WTC11 (cell line): ENCODE results near the gene MAP3K5. TPM values are rescaled to one million over a fixed set of nuclear protein-coding genes. Genes with fewer than 3 reads are reported as not detected.

Experiments
- ATAC-seq: fragments of 200-7000 bp; cut with Tn5 transposase; 2 replicates; pipeline ENCODE4 v1.10.0; 2021; ENCODE audit warnings: mild to moderate bottlenecking, moderate library complexity
- CTCF ChIA-PET: fragments of 300-600 bp; sonication (Branson Sonifier 250); formaldehyde crosslinking; loops from one replicate; lab custom pipeline; 2021; ENCODE audit warnings: antibody characterized with exemption; lab: Charles Lee
- POLR2A ChIA-PET: fragments of 350-600 bp; sonication (Branson Sonifier 250); formaldehyde crosslinking; loops from one replicate; lab custom pipeline; 2021; ENCODE audit warnings: antibody characterized with exemption; lab: Charles Lee
- DNase-seq: peaks from one replicate; pipeline ENCODE4 v3.0.0; 2021; ENCODE audit warnings: low spot score
- H3K27ac Mint-ChIP-seq: 2 replicates; pipeline ENCODE4 v1.8.0; 2021; ENCODE audit warnings: mixed read lengths
- H3K27me3 Mint-ChIP-seq: 2 replicates; pipeline ENCODE4 v1.8.0; 2021; ENCODE audit warnings: low read depth, mild to moderate bottlenecking, moderate library complexity, mixed read lengths
- H3K36me3 Mint-ChIP-seq: 2 replicates; pipeline ENCODE4 v1.8.0; 2021; ENCODE audit warnings: mixed read lengths
- H3K4me1 Mint-ChIP-seq: 2 replicates; pipeline ENCODE4 v1.8.0; 2022; ENCODE audit warnings: mixed read lengths
- H3K4me3 Mint-ChIP-seq: 2 replicates; pipeline ENCODE4 v1.8.0; 2021; ENCODE audit warnings: mild to moderate bottlenecking, moderate library complexity, mixed read lengths
- H3K9me3 Mint-ChIP-seq: 2 replicates; pipeline ENCODE4 v1.8.0; 2021; ENCODE audit warnings: mixed read lengths
- ATF1 ChIP-seq: sonication (generic); formaldehyde crosslinking; IDR thresholded peaks from 2 replicates; pipeline ENCODE4 v1.8.1; 2023; ENCODE audit warnings: mild to moderate bottlenecking, moderate library complexity, missing genetic modification reagents
- CREB1 ChIP-seq: sonication (generic); formaldehyde crosslinking; IDR thresholded peaks from 2 replicates; pipeline ENCODE4 v1.8.0; 2023; ENCODE audit warnings: mild to moderate bottlenecking, missing genetic modification reagents
- HMGA2 ChIP-seq: fragments of 250-450 bp; sonication (Bioruptor Pico); IDR thresholded peaks from 2 replicates; pipeline ENCODE4 v1.4.0; 2021; ENCODE audit warnings: mild to moderate bottlenecking, moderate library complexity
- KAT7 ChIP-seq: sonication (generic); formaldehyde crosslinking; IDR thresholded peaks from 2 replicates; pipeline ENCODE4 v1.8.1; 2023; ENCODE audit warnings: missing genetic modification reagents, mild to moderate bottlenecking, borderline replicate concordance
- MLX ChIP-seq: sonication (generic); formaldehyde crosslinking; IDR thresholded peaks from 2 replicates; pipeline ENCODE4 v1.8.1; 2023; ENCODE audit warnings: mild to moderate bottlenecking, missing genetic modification reagents, moderate library complexity
- MXD4 ChIP-seq: fragments of 250-450 bp; sonication (Bioruptor Pico); IDR thresholded peaks from 2 replicates; pipeline ENCODE4 v1.8.0; 2021; ENCODE audit warnings: mild to moderate bottlenecking, moderate library complexity, borderline replicate concordance
- NFATC4 ChIP-seq: fragments of 250-450 bp; sonication (Bioruptor Pico); IDR thresholded peaks from 2 replicates; pipeline ENCODE4 v1.9.0; 2021; ENCODE audit warnings: mild to moderate bottlenecking
- NFE2L1 ChIP-seq: sonication (generic); formaldehyde crosslinking; IDR thresholded peaks from 2 replicates; pipeline ENCODE4 v1.8.1; 2023; ENCODE audit warnings: missing genetic modification reagents
- NR3C1 ChIP-seq: sonication (generic); formaldehyde crosslinking; conservative IDR thresholded peaks from 2 replicates; pipeline ENCODE4 v1.8.1; 2023; ENCODE audit warnings: low read depth, mild to moderate bottlenecking, missing genetic modification reagents
- OVOL2 ChIP-seq: fragments of 250-450 bp; sonication (Bioruptor Pico); IDR thresholded peaks from 2 replicates; pipeline ENCODE4 v1.9.0; 2021; ENCODE audit warnings: mild to moderate bottlenecking, borderline replicate concordance
- PRRX2 ChIP-seq: fragments of 250-450 bp; sonication (Bioruptor Pico); IDR thresholded peaks from 2 replicates; pipeline ENCODE4 v1.8.0; 2021; ENCODE audit warnings: mild to moderate bottlenecking
- SP1 ChIP-seq: sonication (generic); formaldehyde crosslinking; conservative IDR thresholded peaks from 2 replicates; pipeline ENCODE4 v1.8.1; 2022; ENCODE audit warnings: missing genetic modification reagents
- total RNA-seq: library from RNA; stranded (reverse); gene quantifications from 3 replicates; pipeline ENCODE4 v1.2.3, GENCODE V29; 2021
- TF ChIP-seq, protein P1 (sequence below): sonication (generic); formaldehyde crosslinking; IDR thresholded peaks from 2 replicates; pipeline ENCODE4 v1.8.1; 2023; ENCODE audit warnings: mild to moderate bottlenecking, missing genetic modification reagents
- TF ChIP-seq, protein P2 (sequence below): sonication (generic); formaldehyde crosslinking; IDR thresholded peaks from 2 replicates; pipeline ENCODE4 v1.8.0; 2022; ENCODE audit warnings: mild to moderate bottlenecking, missing genetic modification reagents

MAP3K5 gene
- total RNA-seq, 1 experiment from 2014 or later = 1.6 TPM

GRCh38 chr6:136728033-136728939, 64.0 kb downstream of the MAP3K5 start:
- DNase-seq = no peak
- no peak overlapping the region for H3K4me3 Mint-ChIP-seq
- H3K36me3 Mint-ChIP-seq = no peaks in the 10 kb centered on the region
- no peak overlapping the region for H3K27ac Mint-ChIP-seq
- CTCF ChIA-PET = interaction anchor here (0.9 to 1.5 kb wide), 2 partner anchors 12 to 84 kb away, joined by 3 to 4 read pairs; no protein-coding TSS in a partner anchor
- TF ChIP-seq CREB1 (CRISPR knock-in tag) = no peak
- TF ChIP-seq, protein P1, sequence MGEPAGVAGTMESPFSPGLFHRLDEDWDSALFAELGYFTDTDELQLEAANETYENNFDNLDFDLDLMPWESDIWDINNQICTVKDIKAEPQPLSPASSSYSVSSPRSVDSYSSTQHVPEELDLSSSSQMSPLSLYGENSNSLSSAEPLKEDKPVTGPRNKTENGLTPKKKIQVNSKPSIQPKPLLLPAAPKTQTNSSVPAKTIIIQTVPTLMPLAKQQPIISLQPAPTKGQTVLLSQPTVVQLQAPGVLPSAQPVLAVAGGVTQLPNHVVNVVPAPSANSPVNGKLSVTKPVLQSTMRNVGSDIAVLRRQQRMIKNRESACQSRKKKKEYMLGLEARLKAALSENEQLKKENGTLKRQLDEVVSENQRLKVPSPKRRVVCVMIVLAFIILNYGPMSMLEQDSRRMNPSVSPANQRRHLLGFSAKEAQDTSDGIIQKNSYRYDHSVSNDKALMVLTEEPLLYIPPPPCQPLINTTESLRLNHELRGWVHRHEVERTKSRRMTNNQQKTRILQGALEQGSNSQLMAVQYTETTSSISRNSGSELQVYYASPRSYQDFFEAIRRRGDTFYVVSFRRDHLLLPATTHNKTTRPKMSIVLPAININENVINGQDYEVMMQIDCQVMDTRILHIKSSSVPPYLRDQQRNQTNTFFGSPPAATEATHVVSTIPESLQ (CRISPR knock-in tag) = no peak
- TF ChIP-seq, all 79 proteins: peak for 0
- no peaks in the 10 kb centered on the region; the same call in 1 of the 2 replicates for H3K27me3 Mint-ChIP-seq
- H3K9me3 Mint-ChIP-seq = peaks cover 4% of the 10 kb centered on the region; the same call in 1 of the 2 replicates
- H3K4me1 Mint-ChIP-seq = no peaks in the 10 kb centered on the region
- POLR2A ChIA-PET = no interaction called here
- no peak for ATAC-seq

DNA sequence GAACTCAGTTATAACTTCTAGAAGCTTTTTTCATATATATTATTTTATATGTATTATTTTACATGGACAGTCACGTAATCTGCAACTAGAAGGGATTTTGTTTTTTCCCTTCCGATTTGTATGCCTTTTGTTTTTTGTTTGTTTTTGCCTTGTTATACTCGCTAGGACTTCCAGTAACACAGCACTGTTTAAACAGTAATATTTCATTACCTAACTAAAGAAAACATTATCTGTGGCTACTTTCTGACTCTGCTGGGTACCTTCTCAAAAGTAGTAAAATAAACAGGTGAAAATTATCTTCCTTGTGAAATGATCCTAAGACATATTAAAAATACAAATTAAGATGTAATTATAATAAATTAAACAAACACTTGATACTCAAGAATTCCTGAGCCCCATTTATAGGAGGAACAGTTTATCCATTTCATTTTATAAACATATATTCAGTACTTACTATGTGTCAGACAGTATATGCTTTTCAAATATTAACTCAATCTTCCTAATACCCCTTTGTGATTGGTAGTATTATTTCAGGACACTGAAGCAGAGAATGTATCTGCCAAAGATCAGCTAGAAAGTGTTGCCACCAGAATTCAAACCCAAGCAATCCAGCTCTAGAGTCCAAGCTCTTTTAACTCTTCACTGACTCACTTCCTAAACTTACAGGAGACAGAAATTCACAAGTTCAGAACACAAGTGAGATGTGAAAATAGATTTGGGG, 65.3 kb downstream of the MAP3K5 start:
- Mint-ChIP-seq H3K36me3 (no peaks in the 10 kb centered on the region), H3K4me1 (no peaks in the 10 kb centered on the region), H3K27me3 (no peaks in the 10 kb centered on the region; the same call in 1 of the 2 replicates), H3K27ac (no peak overlapping the region; the same call in 1 of the 2 replicates), H3K9me3 (peaks cover 4% of the 10 kb centered on the region; the same call in 1 of the 2 replicates), H3K4me3 (no peak overlapping the region)
- no peak for DNase-seq
- TF ChIP-seq MLX (CRISPR knock-in tag) (no peak), SP1 (CRISPR knock-in tag) (no peak), NFATC4 (CRISPR knock-in tag) (no peak), OVOL2 (CRISPR knock-in tag) (no peak), PRRX2 (CRISPR knock-in tag) (no peak), HMGA2 (no peak)
- TF ChIP-seq, protein P2, sequence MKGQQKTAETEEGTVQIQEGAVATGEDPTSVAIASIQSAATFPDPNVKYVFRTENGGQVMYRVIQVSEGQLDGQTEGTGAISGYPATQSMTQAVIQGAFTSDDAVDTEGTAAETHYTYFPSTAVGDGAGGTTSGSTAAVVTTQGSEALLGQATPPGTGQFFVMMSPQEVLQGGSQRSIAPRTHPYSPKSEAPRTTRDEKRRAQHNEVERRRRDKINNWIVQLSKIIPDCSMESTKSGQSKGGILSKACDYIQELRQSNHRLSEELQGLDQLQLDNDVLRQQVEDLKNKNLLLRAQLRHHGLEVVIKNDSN = no peak
- ATAC-seq = no peak
- CTCF ChIA-PET = interaction anchor here (1.1 kb wide), 1 partner anchor 82 kb away, joined by 3 read pairs; no protein-coding TSS in a partner anchor
- POLR2A ChIA-PET = no interaction called here

- H3K27me3 Mint-ChIP-seq = no peaks in the 10 kb centered on the region; the same call in 1 of the 2 replicates
- H3K27ac Mint-ChIP-seq = no peak overlapping the region
- peaks cover 4% of the 10 kb centered on the region for H3K4me1 Mint-ChIP-seq
- peaks cover 9% of the 10 kb centered on the region; the same call in 1 of the 2 replicates for H3K9me3 Mint-ChIP-seq
- no peak for TF ChIP-seq NFE2L1 (CRISPR knock-in tag)
- TF ChIP-seq KAT7 (CRISPR knock-in tag) = no peak
- no peak for TF ChIP-seq MXD4 (CRISPR knock-in tag)
- no peak for TF ChIP-seq NR3C1 (CRISPR knock-in tag)
- no peak for TF ChIP-seq ATF1
- ChIA-PET POLR2A (no interaction called here), CTCF (no interaction called here)
- no peak overlapping the region for H3K4me3 Mint-ChIP-seq
- H3K36me3 Mint-ChIP-seq = no peaks in the 10 kb centered on the region
- DNase-seq = no peak
- no peak for ATAC-seq
These were observed 67.2 kb downstream of the MAP3K5 start for GRCh38 chr6:136725124-136725523.
